CD14-positive monocyte (primary cell): ENCODE data around the gene ADNP2. TPM values are rescaled to one million over a fixed set of nuclear protein-coding genes. Genes with fewer than 3 reads are reported as not detected.

ENCODE experiments used
- DNase-seq, 3 donors: peaks; one replicate each; pipeline ENCODE4 v3.0.0-alpha.2; 2011 to 2022
- H2AFZ ChIP-seq: 2 replicates; pipeline ENCODE4 v1.6.0; 2012; ENCODE audit warnings: mild to moderate bottlenecking, low read depth, low read length, inconsistent platforms; ENCODE audit not compliant: insufficient read depth, poor library complexity, severe bottlenecking
- H3K27ac ChIP-seq, 2 donors: 1 replicate in 1 of 2; 2 replicates in 1 of 2; pipeline ENCODE4 v1.5.1; 2012 to 2013; ENCODE audit warnings: low read length in 2 of 2, control low read depth in 1 of 2, inconsistent platforms in 1 of 2, low read depth in 1 of 2, mild to moderate bottlenecking in 1 of 2
- H3K27me3 ChIP-seq, 2 donors: one replicate each; pipeline versions ENCODE4 v1.6.0 to v1.6.1; 2011 to 2013; ENCODE audit warnings: low read length in 2 of 2; ENCODE audit not compliant: control insufficient read depth in 2 of 2, insufficient read depth in 2 of 2
- H3K36me3 ChIP-seq, 2 donors: replicated peaks in 1 of 2; 1 replicate in 1 of 2; 2 replicates in 1 of 2; pipeline versions ENCODE4 v1.5.1 to v1.6.1; 2012 to 2013; ENCODE audit warnings: low read length in 2 of 2, control low read depth in 1 of 2, inconsistent platforms in 1 of 2, mild to moderate bottlenecking in 1 of 2; ENCODE audit not compliant: insufficient read depth in 2 of 2, control insufficient read depth in 1 of 2
- H3K4me1 ChIP-seq, 2 donors: 1 replicate in 1 of 2; 2 replicates in 1 of 2; pipeline versions ENCODE4 v1.5.1 to v1.6.1; 2012 to 2013; ENCODE audit warnings: low read length in 2 of 2, control low read depth in 1 of 2, inconsistent platforms in 1 of 2, mild to moderate bottlenecking in 1 of 2, moderate library complexity in 1 of 2; ENCODE audit not compliant: insufficient read depth in 2 of 2, control insufficient read depth in 1 of 2
- H3K4me2 ChIP-seq: replicated peaks from 2 replicates; pipeline ENCODE3; 2012; ENCODE audit warnings: low read length, moderate library complexity, mild to moderate bottlenecking; ENCODE audit not compliant: poor library complexity, severe bottlenecking; ENCODE audit errors: extremely low read depth
- H3K4me3 ChIP-seq, 3 experiments: fragments of 200-600 bp in 1 of 3; sonication (generic) in 1 of 3; replicated peaks in 1 of 3; 1 replicate in 2 of 3; 2 replicates in 1 of 3; pipeline ENCODE4 v1.5.1; 2011 to 2013; ENCODE audit warnings: low read length in 3 of 3, mild to moderate bottlenecking in 3 of 3, control low read depth in 2 of 3, low read depth in 2 of 3, inconsistent platforms in 1 of 3, moderate library complexity in 1 of 3
- H3K79me2 ChIP-seq: 2 replicates; pipeline ENCODE4 v1.6.0; 2012; ENCODE audit warnings: mild to moderate bottlenecking, control low read depth, inconsistent platforms, low read length, moderate library complexity; ENCODE audit not compliant: insufficient read depth
- H3K9ac ChIP-seq: 2 replicates; pipeline ENCODE4 v1.6.0; 2017; ENCODE audit warnings: low read length, mild to moderate bottlenecking; ENCODE audit not compliant: insufficient read depth, poor library complexity, severe bottlenecking
- H3K9me3 ChIP-seq, 2 donors: replicated peaks in 1 of 2; 1 replicate in 1 of 2; 2 replicates in 1 of 2; pipeline versions ENCODE4 v1.5.1 to v1.6.1; 2012 to 2013; ENCODE audit warnings: low read length in 2 of 2, control low read depth in 1 of 2; ENCODE audit not compliant: control insufficient read depth in 1 of 2, insufficient read depth in 1 of 2
- H4K20me1 ChIP-seq: 2 replicates; pipeline ENCODE4 v1.6.0; 2012; ENCODE audit warnings: mild to moderate bottlenecking, low read length, control low read depth, moderate library complexity; ENCODE audit not compliant: insufficient read depth
- H3K27ac Mint-ChIP-seq, 7 donors: one replicate each; pipeline ENCODE4 v1.8.0; 2020; ENCODE audit warnings: mild to moderate bottlenecking in 7 of 7, mixed read lengths in 7 of 7, moderate library complexity in 6 of 7, inconsistent platforms in 2 of 7
- H3K27me3 Mint-ChIP-seq, 3 donors: one replicate each; pipeline ENCODE4 v1.8.0; 2021 to 2022; ENCODE audit warnings: low read depth in 3 of 3, mild to moderate bottlenecking in 3 of 3, mixed read lengths in 3 of 3, moderate library complexity in 3 of 3, inconsistent platforms in 1 of 3
- H3K36me3 Mint-ChIP-seq, 2 donors: one replicate each; pipeline ENCODE4 v1.8.0; 2020; ENCODE audit warnings: mixed read lengths in 2 of 2, inconsistent platforms in 1 of 2, mild to moderate bottlenecking in 1 of 2
- H3K4me1 Mint-ChIP-seq: one replicate; pipeline ENCODE4 v1.8.0; 2020; ENCODE audit warnings: mild to moderate bottlenecking, mixed read lengths
- H3K4me3 Mint-ChIP-seq, 2 donors: one replicate each; pipeline ENCODE4 v1.8.0; 2020; ENCODE audit warnings: mild to moderate bottlenecking in 2 of 2, mixed read lengths in 2 of 2, moderate library complexity in 1 of 2
- H3K9me3 Mint-ChIP-seq, 7 donors: one replicate each; pipeline ENCODE4 v1.8.0; 2020 to 2022; ENCODE audit warnings: mixed read lengths in 7 of 7, mild to moderate bottlenecking in 6 of 7, moderate library complexity in 6 of 7, inconsistent platforms in 2 of 7
- CTCF ChIP-seq: fragments of 200-600 bp; IDR thresholded peaks from one replicate; pipeline ENCODE4 v1.8.0; 2022; ENCODE audit warnings: antibody characterized with exemption, mild to moderate bottlenecking
- WGBS: methylation state at CpG from one replicate; pipeline ENCODE4 v1.1.5; 2013; ENCODE audit warnings: missing lambda C conversion rate; ENCODE audit not compliant: insufficient coverage; 5-methylcytosine and 5-hydroxymethylcytosine counted together
- intact Hi-C, 2 donors: fragments of 100-400 bp; cut with micrococcal nuclease; formaldehyde crosslinking; loops; one replicate each; pipeline versions ENCODE4 v1.15.0 to v1.15.1; 2023
- polyA plus RNA-seq, 3 donors: library from polyadenylated mRNA; depleted of rRNA in 1 of 3; unstranded in 2 of 3; stranded (reverse) in 1 of 3; fragments of 300-500 nt in 2 of 3; fragments of >200 nt in 1 of 3; fragmentation: Illumina TruSeq in 2 of 3; gene quantifications; 1 replicate in 2 of 3; 2 replicates in 1 of 3; pipeline ENCODE4 v1.2.3, GENCODE V29; 2012 to 2021

ADNP2 gene
- polyA plus RNA-seq, 3 donors, result 3.0 to 5.6 (median 3.6) TPM

DNA sequence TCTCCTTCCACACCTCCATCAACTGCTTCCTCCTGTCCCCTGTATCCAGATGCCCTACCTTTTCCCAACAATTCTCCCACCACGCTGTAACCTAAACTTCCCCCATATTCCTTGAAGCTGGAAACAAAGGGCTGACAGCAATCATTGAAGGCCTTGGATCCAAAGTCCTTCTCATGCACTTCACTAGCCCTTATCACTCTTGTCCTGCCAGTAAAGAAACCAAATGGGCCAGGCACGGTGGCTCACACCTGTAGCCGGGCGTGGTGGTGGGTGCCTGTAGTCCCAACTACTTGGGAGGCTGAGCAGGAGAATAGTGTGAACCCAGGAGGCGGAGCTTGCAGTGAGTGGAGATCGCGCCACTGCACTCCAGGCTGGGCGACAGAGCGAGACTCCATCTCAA lies 11.9 kb upstream of the ADNP2 start:
- DNase-seq, result no peak
- H3K4me1 ChIP-seq, result no peaks in the 10 kb centered on the region
- no peak overlapping the region for H3K4me3 ChIP-seq
- H3K9me3 ChIP-seq, result peaks cover 8 to 18% of the 10 kb centered on the region in 2 donors
- H3K4me1 Mint-ChIP-seq, result no peaks in the 10 kb centered on the region
- no peaks in the 10 kb centered on the region for H3K36me3 ChIP-seq
- H3K9me3 Mint-ChIP-seq, result peaks cover 5 to 33% (median 24%) of the 10 kb centered on the region in 7 donors
- H3K4me2 ChIP-seq, result no peak overlapping the region
- no peak overlapping the region for H3K9ac ChIP-seq
- no peak overlapping the region for H3K27ac ChIP-seq
- no peak overlapping the region for H3K27ac Mint-ChIP-seq
- no peaks in the 10 kb centered on the region for H3K79me2 ChIP-seq
- H3K27me3 ChIP-seq, result no peaks in the 10 kb centered on the region
- H3K27me3 Mint-ChIP-seq, result peaks cover 0 to 6% (median 1%) of the 10 kb centered on the region in 3 donors
- intact Hi-C loops, result no loop called here
- H4K20me1 ChIP-seq, result no peaks in the 10 kb centered on the region
- WGBS, result 100% methylated on average over 1 of the region's 9 CpGs
- no peak overlapping the region for H2AFZ ChIP-seq
- TF ChIP-seq CTCF, result no peak
- no peaks in the 10 kb centered on the region for H3K36me3 Mint-ChIP-seq
- no peak overlapping the region for H3K4me3 Mint-ChIP-seq

DNA sequence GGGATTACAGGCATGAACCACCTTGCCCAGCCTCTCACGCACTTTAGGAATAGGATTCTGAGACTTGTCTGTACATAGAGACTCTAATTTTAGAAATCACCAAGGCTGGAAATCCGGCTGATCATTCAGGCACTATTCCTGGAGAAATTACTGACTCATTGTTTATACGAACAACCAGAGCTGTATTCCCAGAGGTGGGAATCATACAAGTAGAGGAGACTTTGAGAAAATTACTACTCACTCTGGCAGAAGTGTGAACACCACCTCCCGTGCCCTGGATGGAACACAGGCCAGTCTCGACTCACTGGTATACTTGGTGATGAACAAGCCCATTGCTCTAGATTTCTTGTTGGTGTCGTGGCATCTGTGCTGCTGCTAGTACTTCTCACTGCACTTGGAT lies 5.8 kb upstream of the ADNP2 start:
- no peak for DNase-seq
- Mint-ChIP-seq H3K27ac (no peak overlapping the region), H3K4me1 (no peaks in the 10 kb centered on the region), H3K36me3 (no peaks in the 10 kb centered on the region), H3K4me3 (no peak overlapping the region), H3K27me3 (peaks cover 0 to 5% (median 4%) of the 10 kb centered on the region in 3 donors), H3K9me3 (peaks cover 6 to 23% (median 14%) of the 10 kb centered on the region in 7 donors)
- no peak overlapping the region for H3K9ac ChIP-seq
- H3K4me2 ChIP-seq, result no peak overlapping the region
- H3K36me3 ChIP-seq, result no peaks in the 10 kb centered on the region
- H4K20me1 ChIP-seq, result no peaks in the 10 kb centered on the region
- H3K4me3 ChIP-seq, result no peak overlapping the region
- H3K4me1 ChIP-seq, result no peaks in the 10 kb centered on the region
- peaks cover 8% of the 10 kb centered on the region in 2 donors for H3K9me3 ChIP-seq
- no peak overlapping the region for H3K27ac ChIP-seq
- H2AFZ ChIP-seq, result no peak overlapping the region
- H3K79me2 ChIP-seq, result no peaks in the 10 kb centered on the region
- no peak for TF ChIP-seq CTCF
- intact Hi-C loops, result loop anchor here in 1 of 2 donors (10.0 kb wide), 1 partner anchor 158 kb away; no protein-coding TSS in a partner anchor
- WGBS, result 100% methylated on average over 3 of the region's 6 CpGs
- no peaks in the 10 kb centered on the region for H3K27me3 ChIP-seq
